ENCODE data around the gene NEDD4L. TPM values are rescaled to one million over a fixed set of nuclear protein-coding genes. Genes with fewer than 3 reads are reported as not detected.

The NEDD4L gene
- total and polyA plus RNA-seq, 9 donors, result 24.8 to 43.1 (median 34.0) TPM

DNA sequence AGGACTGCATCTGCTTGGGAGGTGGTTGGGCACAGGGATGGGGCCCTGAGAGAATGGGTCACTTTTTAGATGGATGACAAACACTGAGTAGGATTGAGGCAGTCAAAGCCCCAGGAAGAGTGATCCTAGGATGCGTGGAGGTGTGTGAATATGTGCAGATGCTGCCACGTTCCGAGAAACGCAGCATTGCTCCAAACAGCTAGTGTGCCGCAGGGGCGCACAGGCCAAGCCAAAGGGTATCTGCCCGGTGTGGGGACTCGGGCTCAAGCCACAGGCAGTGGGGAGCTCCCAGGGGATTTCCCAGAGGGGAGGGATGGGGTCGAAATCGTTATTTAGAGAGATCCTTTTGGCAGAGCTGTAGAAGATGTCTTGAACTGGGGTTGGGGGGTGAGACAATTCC lies 310.8 kb downstream of the NEDD4L start:
- Histone ChIP-seq H3K36me3 (ENCODE audit: control insufficient read depth, insufficient read depth, low read length) (peaks cover 32% of the 10 kb centered on the region), H3K27ac (ENCODE audit: low read length) (no peak overlapping the region), H3K4me1 (ENCODE audit: control insufficient read depth, insufficient read depth, low read length) (no peaks in the 10 kb centered on the region), H3K4me3 (ENCODE audit: low read length) (no peak overlapping the region), H3K9me3 (replicated peaks; ENCODE audit: control insufficient read depth, low read depth, low read length) (no peaks in the 10 kb centered on the region), H3K27me3 (ENCODE audit: control insufficient read depth, insufficient read depth, low read length) (no peaks in the 10 kb centered on the region)
- 90% methylated on average over 10 of the region's 10 CpGs for WGBS (ENCODE audit: insufficient coverage)
- DNase-seq, result no peak

DNA sequence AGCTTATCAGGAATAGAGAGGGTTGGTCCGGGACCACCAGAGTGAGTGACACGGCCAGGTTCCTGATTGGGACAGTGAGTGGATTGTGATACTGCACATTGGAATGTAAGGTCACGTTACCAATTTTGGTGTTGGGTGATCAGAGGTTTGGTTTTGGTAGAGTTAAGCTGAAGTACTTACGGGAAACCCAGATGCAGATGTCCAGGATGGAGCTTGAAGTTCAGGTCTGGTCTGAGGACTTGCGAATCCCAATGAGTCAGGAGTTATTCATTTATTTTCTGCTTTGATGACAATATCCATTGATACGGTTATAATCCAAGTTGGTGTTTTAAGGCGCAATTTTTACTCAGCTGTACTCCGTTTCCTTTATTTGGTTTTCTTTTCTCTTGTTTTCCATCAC lies 311.2 kb downstream of the NEDD4L start:
- DNase-seq, result no peak
- no peaks in the 10 kb centered on the region for H3K9me3 ChIP-seq (replicated peaks; ENCODE audit: control insufficient read depth, low read depth, low read length)
- H3K4me1 ChIP-seq (ENCODE audit: control insufficient read depth, insufficient read depth, low read length), result no peaks in the 10 kb centered on the region
- H3K27ac ChIP-seq (ENCODE audit: low read length), result no peak overlapping the region
- peaks cover 32% of the 10 kb centered on the region for H3K36me3 ChIP-seq (ENCODE audit: control insufficient read depth, insufficient read depth, low read length)
- no peak overlapping the region for H3K4me3 ChIP-seq (ENCODE audit: low read length)
- WGBS (ENCODE audit: insufficient coverage), result 98% methylated on average over 4 of the region's 8 CpGs
- no peaks in the 10 kb centered on the region for H3K27me3 ChIP-seq (ENCODE audit: control insufficient read depth, insufficient read depth, low read length)

DNA sequence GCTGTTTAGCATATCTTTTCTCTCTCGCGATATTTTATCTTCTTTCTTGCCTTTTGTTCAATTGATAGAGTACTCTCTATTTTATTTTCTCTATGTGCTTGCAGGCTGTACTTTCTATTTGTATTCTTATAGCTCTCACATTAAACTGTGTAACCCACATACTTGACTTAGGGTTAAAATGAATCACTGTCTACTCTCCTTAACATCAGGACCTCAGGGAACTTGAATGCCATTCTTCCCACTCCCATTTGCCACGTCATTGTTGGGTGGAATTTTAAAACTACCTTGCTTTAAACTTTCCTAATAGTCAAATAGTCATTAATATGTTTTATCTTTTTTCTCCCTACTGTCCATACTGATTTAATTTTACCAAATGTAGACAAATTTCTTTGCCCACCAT lies 315.2 kb downstream of the NEDD4L start:
- no peaks in the 10 kb centered on the region for H3K9me3 ChIP-seq (replicated peaks; ENCODE audit: control insufficient read depth, low read depth, low read length)
- H3K27ac ChIP-seq (ENCODE audit: low read length), result no peak overlapping the region
- no peak overlapping the region for H3K4me3 ChIP-seq (ENCODE audit: low read length)
- H3K36me3 ChIP-seq (ENCODE audit: control insufficient read depth, insufficient read depth, low read length), result peaks cover 21% of the 10 kb centered on the region
- H3K4me1 ChIP-seq (ENCODE audit: control insufficient read depth, insufficient read depth, low read length), result no peaks in the 10 kb centered on the region
- WGBS (ENCODE audit: insufficient coverage), result no CpG with 5 or more reads among the region's 3 CpGs
- no peaks in the 10 kb centered on the region for H3K27me3 ChIP-seq (ENCODE audit: control insufficient read depth, insufficient read depth, low read length)
- no peak for DNase-seq

- no peaks in the 10 kb centered on the region for H3K9me3 ChIP-seq (replicated peaks; ENCODE audit: control insufficient read depth, low read depth, low read length)
- H3K27ac ChIP-seq (ENCODE audit: low read length), result no peak overlapping the region
- 100% methylated on average over 1 of the region's 1 CpG for WGBS (ENCODE audit: insufficient coverage)
- peaks cover 21% of the 10 kb centered on the region for H3K36me3 ChIP-seq (ENCODE audit: control insufficient read depth, insufficient read depth, low read length)
- no peak overlapping the region for H3K4me3 ChIP-seq (ENCODE audit: low read length)
- no peaks in the 10 kb centered on the region for H3K4me1 ChIP-seq (ENCODE audit: control insufficient read depth, insufficient read depth, low read length)
- no peak for DNase-seq
- no peaks in the 10 kb centered on the region for H3K27me3 ChIP-seq (ENCODE audit: control insufficient read depth, insufficient read depth, low read length)
Measured at GRCh38 chr18:58359620-58360019, 315.6 kb downstream of the NEDD4L start.

- Histone ChIP-seq H3K4me3 (ENCODE audit: low read length) (no peak overlapping the region), H3K27me3 (ENCODE audit: control insufficient read depth, insufficient read depth, low read length) (no peaks in the 10 kb centered on the region), H3K36me3 (ENCODE audit: control insufficient read depth, insufficient read depth, low read length) (peaks cover 20% of the 10 kb centered on the region), H3K4me1 (ENCODE audit: control insufficient read depth, insufficient read depth, low read length) (no peaks in the 10 kb centered on the region), H3K27ac (ENCODE audit: low read length) (no peak overlapping the region), H3K9me3 (replicated peaks; ENCODE audit: control insufficient read depth, low read depth, low read length) (no peaks in the 10 kb centered on the region)
- no CpG with 5 or more reads among the region's 2 CpGs for WGBS (ENCODE audit: insufficient coverage)
- DNase-seq, result no peak
Measured at GRCh38 chr18:58360324-58360723, 316.3 kb downstream of the NEDD4L start.

GRCh38 chr18:58361212-58361611 lies 317.2 kb downstream of the NEDD4L start:
- WGBS (ENCODE audit: insufficient coverage), result 93% methylated on average over 4 of the region's 5 CpGs
- Histone ChIP-seq H3K27me3 (ENCODE audit: control insufficient read depth, insufficient read depth, low read length) (no peaks in the 10 kb centered on the region), H3K27ac (ENCODE audit: low read length) (no peak overlapping the region), H3K36me3 (ENCODE audit: control insufficient read depth, insufficient read depth, low read length) (peaks cover 21% of the 10 kb centered on the region), H3K4me3 (ENCODE audit: low read length) (no peak overlapping the region), H3K4me1 (ENCODE audit: control insufficient read depth, insufficient read depth, low read length) (no peaks in the 10 kb centered on the region), H3K9me3 (replicated peaks; ENCODE audit: control insufficient read depth, low read depth, low read length) (no peaks in the 10 kb centered on the region)
- DNase-seq, result no peak

DNA sequence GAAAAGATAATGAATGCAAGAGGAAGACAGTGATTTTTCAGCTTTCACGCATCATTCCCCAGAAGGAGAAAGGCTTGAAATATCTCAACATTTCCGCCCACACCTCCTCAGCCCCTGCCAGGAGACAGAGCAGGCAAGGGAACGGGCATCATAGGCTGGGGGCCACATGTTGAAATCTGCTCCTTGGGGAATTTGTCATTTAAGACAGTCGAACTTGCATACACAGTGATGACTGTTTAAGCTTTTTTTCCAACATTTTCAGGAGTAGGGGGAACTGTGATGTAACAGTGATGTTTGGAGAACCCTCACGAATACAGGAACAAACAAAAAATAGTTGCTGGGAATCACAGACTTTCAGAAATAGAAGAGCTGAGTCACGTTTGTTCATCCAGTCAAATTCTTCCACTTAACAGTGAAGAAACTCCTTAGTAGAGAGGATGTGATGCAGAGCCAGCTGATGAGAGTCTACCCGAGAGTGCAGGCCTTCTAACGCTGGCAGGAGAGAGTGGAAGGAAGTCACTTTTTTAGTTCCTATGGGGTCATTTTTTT lies 318.1 kb downstream of the NEDD4L start:
- H3K4me3 ChIP-seq (ENCODE audit: low read length), result no peak overlapping the region
- 60% methylated on average over 1 of the region's 8 CpGs for WGBS (ENCODE audit: insufficient coverage)
- no peak overlapping the region for H3K27ac ChIP-seq (ENCODE audit: low read length)
- peaks cover 30% of the 10 kb centered on the region for H3K36me3 ChIP-seq (ENCODE audit: control insufficient read depth, insufficient read depth, low read length)
- no peaks in the 10 kb centered on the region for H3K27me3 ChIP-seq (ENCODE audit: control insufficient read depth, insufficient read depth, low read length)
- DNase-seq, result peak; percentile 80
- no peaks in the 10 kb centered on the region for H3K4me1 ChIP-seq (ENCODE audit: control insufficient read depth, insufficient read depth, low read length)
- no peaks in the 10 kb centered on the region for H3K9me3 ChIP-seq (replicated peaks; ENCODE audit: control insufficient read depth, low read depth, low read length)

GRCh38 chr18:58362829-58363271 lies 318.8 kb downstream of the NEDD4L start:
- WGBS (ENCODE audit: insufficient coverage), result no CpG with 5 or more reads among the region's 2 CpGs
- Histone ChIP-seq H3K4me1 (ENCODE audit: control insufficient read depth, insufficient read depth, low read length) (no peaks in the 10 kb centered on the region), H3K4me3 (ENCODE audit: low read length) (no peak overlapping the region), H3K27ac (ENCODE audit: low read length) (no peak overlapping the region), H3K9me3 (replicated peaks; ENCODE audit: control insufficient read depth, low read depth, low read length) (no peaks in the 10 kb centered on the region), H3K27me3 (ENCODE audit: control insufficient read depth, insufficient read depth, low read length) (no peaks in the 10 kb centered on the region), H3K36me3 (ENCODE audit: control insufficient read depth, insufficient read depth, low read length) (peaks cover 31% of the 10 kb centered on the region)
- DNase-seq, result no peak

DNA sequence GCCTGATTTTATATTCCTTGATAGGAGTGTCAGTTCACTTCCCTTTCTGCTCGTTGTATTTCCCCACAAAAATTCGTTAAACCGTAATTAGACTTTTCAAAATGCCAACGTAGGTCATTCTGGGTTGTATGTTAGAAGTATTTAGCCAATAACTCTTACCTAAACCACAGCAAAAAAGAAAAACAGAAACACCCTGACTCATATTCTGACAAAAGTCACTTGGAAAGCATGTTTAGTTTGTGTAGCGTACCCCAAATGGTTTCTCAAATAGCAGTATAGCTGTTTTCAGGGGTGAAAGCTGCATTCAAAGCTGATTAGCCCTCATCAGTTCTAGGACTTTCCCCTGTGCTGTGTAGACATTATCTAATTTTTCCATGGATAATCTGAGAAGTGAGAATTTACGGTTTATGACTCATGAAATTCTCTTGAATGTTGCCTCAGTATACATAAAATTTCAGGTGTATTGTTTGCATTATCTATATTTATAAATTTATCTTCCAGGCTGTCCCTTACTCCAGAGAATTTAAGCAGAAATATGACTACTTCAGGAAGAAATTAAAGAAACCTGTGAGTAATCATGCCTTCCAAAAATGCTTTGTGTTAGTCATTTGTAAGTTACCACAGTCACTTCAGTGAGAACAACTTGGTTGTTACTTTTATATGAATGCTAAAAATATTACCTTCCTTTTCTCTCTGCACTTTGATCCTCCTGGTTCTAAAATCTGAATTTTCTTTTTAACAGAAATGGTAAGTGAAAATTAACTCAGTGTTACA lies 319.9 kb downstream of the NEDD4L start:
- WGBS (ENCODE audit: insufficient coverage), result no CpG with 5 or more reads among the region's 6 CpGs
- Histone ChIP-seq H3K9me3 (replicated peaks; ENCODE audit: control insufficient read depth, low read depth, low read length) (no peaks in the 10 kb centered on the region), H3K27me3 (ENCODE audit: control insufficient read depth, insufficient read depth, low read length) (no peaks in the 10 kb centered on the region), H3K4me1 (ENCODE audit: control insufficient read depth, insufficient read depth, low read length) (no peaks in the 10 kb centered on the region), H3K4me3 (ENCODE audit: low read length) (no peak overlapping the region), H3K27ac (ENCODE audit: low read length) (no peak overlapping the region), H3K36me3 (ENCODE audit: control insufficient read depth, insufficient read depth, low read length) (peaks cover 35% of the 10 kb centered on the region)
- DNase-seq, result no peak

GRCh38 chr18:58364876-58365528 lies 321.0 kb downstream of the NEDD4L start:
- peaks cover 43% of the 10 kb centered on the region for H3K36me3 ChIP-seq (ENCODE audit: control insufficient read depth, insufficient read depth, low read length)
- no peak overlapping the region for H3K27ac ChIP-seq (ENCODE audit: low read length)
- 90% methylated on average over 2 of the region's 7 CpGs for WGBS (ENCODE audit: insufficient coverage)
- no peak for DNase-seq
- no peaks in the 10 kb centered on the region for H3K4me1 ChIP-seq (ENCODE audit: control insufficient read depth, insufficient read depth, low read length)
- no peaks in the 10 kb centered on the region for H3K27me3 ChIP-seq (ENCODE audit: control insufficient read depth, insufficient read depth, low read length)
- H3K4me3 ChIP-seq (ENCODE audit: low read length), result no peak overlapping the region
- no peaks in the 10 kb centered on the region for H3K9me3 ChIP-seq (replicated peaks; ENCODE audit: control insufficient read depth, low read depth, low read length)
